Esophagus muscularis mucosa (tissue), 3 donors: ENCODE measurements around the gene MCAT.

Source experiments
- POLR2A ChIP-seq: fragments of 450-650 bp; IDR thresholded peaks from one replicate; pipeline ENCODE4 v1.6.1; 2017; ENCODE audit warnings: antibody characterized with exemption, moderate library complexity, mild to moderate bottlenecking, low read depth
- TF ChIP-seq, protein P1 (sequence below), 3 experiments: fragments of 200-600 bp in 2 of 3; fragments of 450-650 bp in 1 of 3; sonication (generic) in 2 of 3; IDR thresholded peaks; one replicate each; pipeline ENCODE4 v1.5.1; 2017 to 2019; ENCODE audit warnings: antibody characterized with exemption in 3 of 3, mild to moderate bottlenecking in 2 of 3, moderate library complexity in 1 of 3

GRCh38 chr22:43171019-43171491 is 27.9 kb upstream of the MCAT start:
- no peak for TF ChIP-seq POLR2A
- TF ChIP-seq, protein P1, sequence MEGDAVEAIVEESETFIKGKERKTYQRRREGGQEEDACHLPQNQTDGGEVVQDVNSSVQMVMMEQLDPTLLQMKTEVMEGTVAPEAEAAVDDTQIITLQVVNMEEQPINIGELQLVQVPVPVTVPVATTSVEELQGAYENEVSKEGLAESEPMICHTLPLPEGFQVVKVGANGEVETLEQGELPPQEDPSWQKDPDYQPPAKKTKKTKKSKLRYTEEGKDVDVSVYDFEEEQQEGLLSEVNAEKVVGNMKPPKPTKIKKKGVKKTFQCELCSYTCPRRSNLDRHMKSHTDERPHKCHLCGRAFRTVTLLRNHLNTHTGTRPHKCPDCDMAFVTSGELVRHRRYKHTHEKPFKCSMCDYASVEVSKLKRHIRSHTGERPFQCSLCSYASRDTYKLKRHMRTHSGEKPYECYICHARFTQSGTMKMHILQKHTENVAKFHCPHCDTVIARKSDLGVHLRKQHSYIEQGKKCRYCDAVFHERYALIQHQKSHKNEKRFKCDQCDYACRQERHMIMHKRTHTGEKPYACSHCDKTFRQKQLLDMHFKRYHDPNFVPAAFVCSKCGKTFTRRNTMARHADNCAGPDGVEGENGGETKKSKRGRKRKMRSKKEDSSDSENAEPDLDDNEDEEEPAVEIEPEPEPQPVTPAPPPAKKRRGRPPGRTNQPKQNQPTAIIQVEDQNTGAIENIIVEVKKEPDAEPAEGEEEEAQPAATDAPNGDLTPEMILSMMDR (IDR thresholded peaks at IDR 0.05) = no peak
